HG03196 (cell line): Measurements from ENCODE around the gene PCGF2.

Source experiments
- ATAC-seq: cut with Tn5 transposase; IDR thresholded peaks from one replicate; pipeline ENCODE4 v1.9.1; 2021; ENCODE audit not compliant: unreplicated experiment

PCGF2 gene

DNA sequence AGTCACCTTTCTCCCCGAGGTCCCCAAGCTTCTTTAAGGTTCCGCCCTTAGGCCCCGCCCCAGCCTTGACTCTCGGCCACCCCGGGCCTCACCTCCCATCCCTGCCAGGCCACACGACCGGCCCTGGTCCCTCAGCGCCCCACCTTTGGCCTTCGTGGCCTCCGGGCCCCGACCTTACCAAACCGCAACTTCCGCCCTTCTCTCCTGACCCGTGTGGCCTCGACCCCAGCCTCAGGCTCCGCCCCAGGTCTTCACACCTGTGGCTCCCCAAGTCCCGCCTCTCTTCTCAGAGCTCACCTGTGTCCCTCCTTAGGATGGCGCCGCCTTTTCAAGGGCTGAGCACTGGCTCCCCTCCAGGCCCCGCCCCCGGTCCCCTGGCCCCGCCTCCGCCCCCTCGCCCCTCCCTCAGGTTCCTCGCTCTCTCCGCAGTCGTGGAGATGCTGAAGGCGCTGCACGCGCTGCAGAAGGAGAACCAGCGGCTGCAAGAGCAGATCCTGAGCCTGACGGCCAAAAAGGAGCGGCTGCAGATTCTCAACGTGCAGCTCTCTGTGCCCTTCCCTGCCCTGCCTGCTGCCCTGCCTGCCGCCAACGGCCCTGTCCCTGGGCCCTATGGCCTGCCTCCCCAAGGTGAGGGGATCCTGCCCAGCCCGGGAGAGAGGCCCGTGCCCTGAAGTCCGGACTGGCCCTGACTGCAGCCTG is 28.0 kb downstream of the PCGF2 start:
- no peak for ATAC-seq

GRCh38 chr17:38719289-38719942 is 28.7 kb downstream of the PCGF2 start:
- no peak for ATAC-seq

GRCh38 chr17:38717139-38717745 is 30.9 kb downstream of the PCGF2 start:
- no peak for ATAC-seq

DNA sequence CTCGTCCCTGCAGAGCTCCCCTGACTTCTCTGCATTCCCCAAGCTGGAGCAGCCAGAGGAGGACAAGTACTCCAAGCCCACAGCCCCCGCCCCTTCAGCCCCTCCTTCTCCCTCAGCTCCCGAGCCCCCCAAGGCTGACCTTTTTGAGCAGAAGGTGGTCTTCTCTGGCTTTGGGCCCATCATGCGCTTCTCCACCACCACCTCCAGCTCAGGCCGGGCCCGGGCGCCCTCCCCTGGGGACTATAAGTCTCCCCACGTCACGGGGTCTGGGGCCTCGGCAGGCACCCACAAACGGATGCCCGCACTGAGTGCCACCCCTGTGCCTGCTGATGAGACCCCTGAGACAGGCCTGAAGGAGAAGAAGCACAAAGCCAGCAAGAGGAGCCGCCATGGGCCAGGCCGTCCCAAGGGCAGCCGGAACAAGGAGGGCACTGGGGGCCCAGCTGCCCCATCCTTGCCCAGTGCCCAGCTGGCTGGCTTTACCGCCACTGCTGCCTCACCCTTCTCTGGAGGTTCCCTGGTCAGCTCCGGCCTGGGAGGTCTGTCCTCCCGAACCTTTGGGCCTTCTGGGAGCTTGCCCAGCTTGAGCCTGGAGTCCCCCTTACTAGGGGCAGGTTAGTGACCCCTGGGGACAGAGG is 31.6 kb downstream of the PCGF2 start:
- ATAC-seq = no peak

DNA sequence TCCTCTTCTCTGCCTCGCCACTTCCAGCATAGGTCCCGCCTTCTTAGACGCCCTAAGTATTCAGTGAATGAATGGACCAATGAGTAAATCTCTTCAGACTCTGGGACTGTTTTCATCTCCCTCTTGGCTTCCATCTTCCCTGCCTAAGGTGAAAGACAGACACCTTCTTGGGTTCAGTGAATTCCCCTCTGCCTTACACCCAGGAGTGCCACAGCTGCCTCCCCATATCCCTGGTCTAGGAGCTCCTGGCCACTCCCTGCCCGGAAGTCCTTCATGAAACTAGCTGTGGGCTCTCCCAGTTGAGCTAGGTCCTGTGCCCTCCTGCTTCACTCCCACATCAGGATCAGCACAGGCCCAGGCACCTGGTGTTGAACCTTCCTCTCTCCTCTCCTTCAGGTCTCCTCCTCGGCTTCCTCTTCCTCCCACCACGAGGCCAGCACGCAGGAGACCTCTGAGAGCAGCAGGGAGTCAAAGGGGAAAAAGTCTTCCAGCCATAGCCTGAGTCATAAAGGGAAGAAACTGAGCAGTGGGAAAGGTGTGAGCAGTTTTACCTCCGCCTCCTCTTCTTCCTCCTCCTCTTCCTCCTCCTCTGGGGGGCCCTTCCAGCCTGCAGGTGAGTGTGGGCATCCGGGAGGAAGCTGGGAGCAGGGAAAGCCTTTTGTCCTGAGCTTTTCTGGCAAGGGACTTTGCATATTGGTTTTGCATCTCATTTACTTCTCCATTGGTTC is 32.8 kb downstream of the PCGF2 start:
- no peak for ATAC-seq

- no peak for ATAC-seq
These were observed 34.6 kb downstream of the PCGF2 start for GRCh38 chr17:38713456-38714075.

DNA sequence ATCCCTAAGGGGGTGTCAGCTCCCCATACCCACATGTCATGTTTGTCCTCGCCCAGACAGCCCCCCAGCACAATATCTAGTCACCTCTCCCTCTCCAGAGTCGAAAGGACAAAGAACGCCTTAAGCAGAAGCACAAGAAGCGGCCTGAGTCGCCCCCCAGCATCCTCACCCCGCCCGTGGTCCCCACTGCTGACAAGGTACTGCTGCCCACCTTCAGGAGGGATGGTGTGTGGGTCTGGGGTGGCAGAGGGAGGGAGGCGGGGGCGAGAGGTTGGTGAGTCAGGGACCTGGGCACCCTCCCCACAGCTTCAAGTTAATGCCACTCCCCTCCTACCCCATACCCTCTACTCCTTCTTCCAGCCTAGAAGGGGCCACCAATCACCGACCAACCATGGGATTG is 35.5 kb downstream of the PCGF2 start:
- ATAC-seq = no peak

DNA sequence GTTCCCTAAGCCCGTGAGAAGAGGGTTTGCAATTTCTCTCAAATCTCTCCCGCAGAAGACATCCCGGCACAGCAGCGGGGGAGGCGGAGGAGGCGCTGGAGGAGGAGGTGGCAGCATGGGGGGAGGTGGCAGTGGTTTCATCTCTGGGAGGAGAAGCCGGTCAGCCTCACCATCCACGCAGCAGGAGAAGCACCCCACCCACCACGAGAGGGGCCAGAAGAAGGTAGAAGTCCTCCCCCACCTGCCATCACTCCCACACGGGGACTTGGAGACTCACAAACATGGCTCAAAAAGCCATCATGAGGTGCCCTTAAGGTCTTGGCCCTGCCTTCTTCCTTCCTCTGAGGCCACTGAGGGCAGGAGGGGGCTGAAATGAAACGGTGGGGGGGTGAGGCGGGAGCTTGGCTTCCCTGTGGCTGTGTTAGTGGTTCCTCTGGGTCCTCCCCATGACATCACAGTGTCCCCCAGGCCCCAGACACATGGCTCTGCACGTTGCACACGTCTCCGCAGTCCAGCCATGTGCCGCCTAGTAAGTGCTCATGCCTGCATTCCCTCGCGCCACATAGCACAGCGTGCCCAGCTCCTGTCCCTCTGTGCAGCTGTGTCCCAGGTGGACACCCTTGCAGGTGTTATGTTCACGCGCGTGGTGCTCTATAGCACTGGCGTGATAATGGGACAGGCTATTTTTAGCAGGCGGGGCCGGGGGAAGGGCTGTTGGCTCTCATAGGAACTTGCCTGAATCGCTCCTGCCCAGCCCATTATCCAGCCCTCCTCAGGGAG is 36.2 kb downstream of the PCGF2 start:
- no peak for ATAC-seq

- no peak for ATAC-seq
These were observed 37.2 kb downstream of the PCGF2 start for GRCh38 chr17:38710985-38711384.

- no peak for ATAC-seq
These were observed 37.6 kb downstream of the PCGF2 start for GRCh38 chr17:38710604-38710962.

GRCh38 chr17:38709864-38710603 is 38.1 kb downstream of the PCGF2 start:
- no peak for ATAC-seq

DNA sequence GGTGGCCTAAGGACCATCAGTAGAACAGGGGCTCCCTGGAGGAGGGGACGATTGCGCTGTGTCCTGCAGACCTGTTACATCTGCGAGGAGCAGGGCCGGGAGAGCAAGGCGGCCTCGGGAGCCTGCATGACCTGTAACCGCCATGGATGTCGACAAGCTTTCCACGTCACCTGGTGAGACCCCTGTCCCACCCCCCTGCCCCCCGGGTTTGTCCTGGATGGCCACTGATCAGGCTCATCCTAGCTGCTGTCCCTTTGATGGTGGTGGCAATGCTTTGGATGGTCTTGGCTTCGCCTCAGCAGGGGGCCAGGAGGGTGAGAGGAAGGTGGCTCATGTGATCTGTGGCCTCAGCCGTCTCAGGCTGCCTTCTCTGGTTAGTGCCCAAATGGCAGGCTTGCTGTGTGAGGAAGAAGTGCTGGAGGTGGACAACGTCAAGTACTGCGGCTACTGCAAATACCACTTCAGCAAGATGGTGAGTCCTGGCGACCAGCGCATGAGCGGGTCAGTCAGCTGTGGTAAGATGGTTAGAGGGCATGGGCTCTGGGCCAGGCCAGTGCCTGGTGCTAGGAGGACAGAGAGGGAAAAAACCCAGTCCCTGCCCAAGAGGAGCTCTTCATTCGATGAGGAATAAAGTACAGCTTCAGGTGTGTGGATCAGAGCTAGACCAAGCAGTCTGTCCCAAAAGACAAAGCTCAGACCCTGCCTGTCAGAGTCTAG is 38.9 kb downstream of the PCGF2 start:
- no peak for ATAC-seq

GRCh38 chr17:38707678-38708351 is 40.3 kb downstream of the PCGF2 start:
- ATAC-seq = no peak

- no peak for ATAC-seq
These were observed 41.5 kb downstream of the PCGF2 start for GRCh38 chr17:38706505-38707216.

GRCh38 chr17:38705803-38706504 is 42.2 kb downstream of the PCGF2 start:
- no peak for ATAC-seq

- ATAC-seq = no peak
These were observed 42.7 kb downstream of the PCGF2 start for GRCh38 chr17:38705523-38705802.
